ENCODE results near the gene UBE2G2. TPM values are rescaled to one million over a fixed set of nuclear protein-coding genes. Genes with fewer than 3 reads are reported as not detected.

The UBE2G2 gene
- polyA plus RNA-seq, 1 donor (not counting 4 experiments of a cell fraction or from before 2014, with no cell fraction given) = 106 TPM

GRCh38 chr21:44766818-44767354 lies 34.7 kb downstream of the UBE2G2 start:
- H3K9me1 ChIP-seq (ENCODE audit: control insufficient read depth, extremely low read depth, insufficient read depth, low read length) = no peaks in the 10 kb centered on the region
- H3K27ac ChIP-seq (ENCODE audit: control insufficient read depth, insufficient read depth, low read length) = no peak overlapping the region
- H2AFZ ChIP-seq (ENCODE audit: control insufficient read depth, low read length) = no peak overlapping the region
- H3K9me3 ChIP-seq (ENCODE audit: control insufficient read depth, low read depth, low read length) = no peaks in the 10 kb centered on the region
- no peaks in the 10 kb centered on the region for H4K20me1 ChIP-seq (ENCODE audit: control insufficient read depth, extremely low read depth, insufficient read depth, low read length)
- H3K36me3 ChIP-seq (ENCODE audit: control insufficient read depth in 2 of 2, extremely low read depth in 1 of 2, insufficient read depth in 2 of 2, low read length in 2 of 2) = peaks cover 3 to 9% of the 10 kb centered on the region in 2 experiments
- H3K4me1 ChIP-seq (ENCODE audit: control insufficient read depth, extremely low read depth, insufficient read depth, low read length) = peaks cover 26% of the 10 kb centered on the region
- no peak overlapping the region for H3K4me2 ChIP-seq (ENCODE audit: control insufficient read depth, extremely low read depth, insufficient read depth, low read depth, low read length)
- H3K4me3 ChIP-seq (ENCODE audit: control insufficient read depth in 2 of 3, extremely low read depth in 1 of 3, insufficient read depth in 2 of 3, low read depth in 1 of 3, low read length in 3 of 3) = no peak overlapping the region
- DNase-seq (ENCODE audit: low read depth, low spot score) (no peak), FAIRE-seq (no peak)
- TF ChIP-seq EZH2 (IDR thresholded peaks at IDR 0.05; ENCODE audit: low read length) (no peak), CTCF (optimal IDR thresholded peaks at IDR 0.05 in 1 of 3, IDR thresholded peaks at IDR 0.05 in 1 of 3, conservative IDR thresholded peaks at IDR 0.05 in 1 of 3; ENCODE audit: extremely low read depth in 1 of 3, insufficient read depth in 2 of 3, low read length in 3 of 3) (no peak)
- H3K79me2 ChIP-seq (ENCODE audit: control insufficient read depth, insufficient read depth, low read length) = no peaks in the 10 kb centered on the region
- H3K9ac ChIP-seq (ENCODE audit: control insufficient read depth, extremely low read depth, insufficient read depth, low read length) = no peak overlapping the region
- peaks cover 5% of the 10 kb centered on the region for H3K27me3 ChIP-seq (ENCODE audit: control insufficient read depth, extremely low read depth, insufficient read depth, low read length)
- dilution Hi-C loops (cut with MboI; ENCODE audit: extremely low pct_ligation_motif_present, low sequenced_read_pairs) = no loop called here

GRCh38 chr21:44766014-44766817 lies 35.4 kb downstream of the UBE2G2 start:
- no peak overlapping the region for H3K27ac ChIP-seq (ENCODE audit: control insufficient read depth, insufficient read depth, low read length)
- peak overlapping the region; percentile 51 for H3K4me2 ChIP-seq (ENCODE audit: control insufficient read depth, extremely low read depth, insufficient read depth, low read depth, low read length)
- FAIRE-seq (no peak), DNase-seq (ENCODE audit: low read depth, low spot score) (no peak)
- H3K9me1 ChIP-seq (ENCODE audit: control insufficient read depth, extremely low read depth, insufficient read depth, low read length) = no peaks in the 10 kb centered on the region
- TF ChIP-seq EZH2 (IDR thresholded peaks at IDR 0.05; ENCODE audit: low read length) (no peak), CTCF (optimal IDR thresholded peaks at IDR 0.05 in 1 of 3, IDR thresholded peaks at IDR 0.05 in 1 of 3, conservative IDR thresholded peaks at IDR 0.05 in 1 of 3; ENCODE audit: extremely low read depth in 1 of 3, insufficient read depth in 2 of 3, low read length in 3 of 3) (no peak)
- no peaks in the 10 kb centered on the region for H3K9me3 ChIP-seq (ENCODE audit: control insufficient read depth, low read depth, low read length)
- peaks cover 31% of the 10 kb centered on the region for H3K4me1 ChIP-seq (ENCODE audit: control insufficient read depth, extremely low read depth, insufficient read depth, low read length)
- H3K4me3 ChIP-seq (ENCODE audit: control insufficient read depth in 2 of 3, extremely low read depth in 1 of 3, insufficient read depth in 2 of 3, low read depth in 1 of 3, low read length in 3 of 3) = peak overlapping the region in 1 of 3 experiments; percentile 22
- H3K27me3 ChIP-seq (ENCODE audit: control insufficient read depth, extremely low read depth, insufficient read depth, low read length) = peaks cover 5% of the 10 kb centered on the region
- H3K79me2 ChIP-seq (ENCODE audit: control insufficient read depth, insufficient read depth, low read length) = no peaks in the 10 kb centered on the region
- H3K9ac ChIP-seq (ENCODE audit: control insufficient read depth, extremely low read depth, insufficient read depth, low read length) = no peak overlapping the region
- H3K36me3 ChIP-seq (ENCODE audit: control insufficient read depth in 2 of 2, extremely low read depth in 1 of 2, insufficient read depth in 2 of 2, low read length in 2 of 2) = peaks cover 1 to 6% of the 10 kb centered on the region in 2 experiments
- H4K20me1 ChIP-seq (ENCODE audit: control insufficient read depth, extremely low read depth, insufficient read depth, low read length) = no peaks in the 10 kb centered on the region
- no peak overlapping the region for H2AFZ ChIP-seq (ENCODE audit: control insufficient read depth, low read length)
- dilution Hi-C loops (cut with MboI; ENCODE audit: extremely low pct_ligation_motif_present, low sequenced_read_pairs) = no loop called here
